OCI-LY1 (cell line): ENCODE data around the gene SKAP1.

Source experiments
- CTCF ChIP-seq: fragments of 200-600 bp; sonication (generic), shearing (Covaris generic); IDR thresholded peaks from 2 replicates; pipeline ENCODE4 v1.5.1; 2017; ENCODE audit warnings: mild to moderate bottlenecking, antibody characterized with exemption, low read length, moderate library complexity, mixed read lengths
- EZH2 ChIP-seq: fragments of 200-600 bp; sonication (generic), shearing (Covaris generic); IDR thresholded peaks from 2 replicates; pipeline ENCODE4 v1.8.0; 2017; ENCODE audit warnings: borderline replicate concordance, mixed run types, mild to moderate bottlenecking, antibody characterized with exemption, low read length, moderate library complexity, mixed read lengths

GRCh38 chr17:48187872-48188608 lies 242.0 kb downstream of the SKAP1 start:
- no peak for TF ChIP-seq CTCF
- no peak for TF ChIP-seq EZH2
